Peyer's patch (tissue), 4 donors: ENCODE measurements around the gene CRYBA1. TPM values are rescaled to one million over a fixed set of nuclear protein-coding genes. Genes with fewer than 3 reads are reported as not detected.

Experiments used
- DNase-seq, 3 donors: peaks; one replicate each; pipeline ENCODE4 v3.0.0-alpha.2; 2017 to 2019
- H3K27ac ChIP-seq, 4 donors: fragments of 200-600 bp; sonication (generic); one replicate each; pipeline ENCODE4 v1.5.1; 2016 to 2019
- H3K27me3 ChIP-seq, 2 donors: fragments of 200-600 bp; sonication (generic); one replicate each; pipeline ENCODE4 v1.5.1; 2019
- H3K36me3 ChIP-seq, 3 donors: fragments of 200-600 bp; sonication (generic); one replicate each; pipeline ENCODE4 v1.5.1; 2016 to 2019
- H3K4me1 ChIP-seq, 4 donors: fragments of 200-600 bp; sonication (generic); one replicate each; pipeline ENCODE4 v1.5.1; 2016 to 2019
- H3K4me3 ChIP-seq, 4 donors: fragments of 200-600 bp; sonication (generic); 1 replicate in 3 of 4; 2 replicates in 1 of 4; pipeline ENCODE4 v1.5.1; 2016 to 2019; ENCODE audit warnings: mild to moderate bottlenecking in 1 of 4
- H3K9me3 ChIP-seq, 4 donors: fragments of 200-600 bp; sonication (generic); one replicate each; pipeline ENCODE4 v1.5.1; 2016 to 2019; ENCODE audit warnings: mild to moderate bottlenecking in 1 of 4
- POLR2A ChIP-seq, 2 donors: fragments of 450-650 bp; IDR thresholded peaks; one replicate each; pipeline ENCODE4 v1.5.1; 2017; ENCODE audit warnings: antibody characterized with exemption in 2 of 2, mild to moderate bottlenecking in 2 of 2, moderate library complexity in 2 of 2
- total RNA-seq, 4 donors: library from RNA; depleted of rRNA; stranded (reverse); fragments of >200 nt; gene quantifications; one replicate each; pipeline ENCODE4 v1.1.0, GENCODE V29; 2016
- TF ChIP-seq, protein P1 (sequence below), 6 experiments: fragments of 450-650 bp in 4 of 6; fragments of 200-600 bp in 2 of 6; sonication (generic) in 1 of 6; IDR thresholded peaks; one replicate each; pipeline ENCODE4 v1.5.1; 2017 to 2019; ENCODE audit warnings: antibody characterized with exemption in 6 of 6, mild to moderate bottlenecking in 3 of 6, moderate library complexity in 1 of 6

Gene CRYBA1
- total RNA-seq, 4 donors from 2014 or later = not detected

DNA sequence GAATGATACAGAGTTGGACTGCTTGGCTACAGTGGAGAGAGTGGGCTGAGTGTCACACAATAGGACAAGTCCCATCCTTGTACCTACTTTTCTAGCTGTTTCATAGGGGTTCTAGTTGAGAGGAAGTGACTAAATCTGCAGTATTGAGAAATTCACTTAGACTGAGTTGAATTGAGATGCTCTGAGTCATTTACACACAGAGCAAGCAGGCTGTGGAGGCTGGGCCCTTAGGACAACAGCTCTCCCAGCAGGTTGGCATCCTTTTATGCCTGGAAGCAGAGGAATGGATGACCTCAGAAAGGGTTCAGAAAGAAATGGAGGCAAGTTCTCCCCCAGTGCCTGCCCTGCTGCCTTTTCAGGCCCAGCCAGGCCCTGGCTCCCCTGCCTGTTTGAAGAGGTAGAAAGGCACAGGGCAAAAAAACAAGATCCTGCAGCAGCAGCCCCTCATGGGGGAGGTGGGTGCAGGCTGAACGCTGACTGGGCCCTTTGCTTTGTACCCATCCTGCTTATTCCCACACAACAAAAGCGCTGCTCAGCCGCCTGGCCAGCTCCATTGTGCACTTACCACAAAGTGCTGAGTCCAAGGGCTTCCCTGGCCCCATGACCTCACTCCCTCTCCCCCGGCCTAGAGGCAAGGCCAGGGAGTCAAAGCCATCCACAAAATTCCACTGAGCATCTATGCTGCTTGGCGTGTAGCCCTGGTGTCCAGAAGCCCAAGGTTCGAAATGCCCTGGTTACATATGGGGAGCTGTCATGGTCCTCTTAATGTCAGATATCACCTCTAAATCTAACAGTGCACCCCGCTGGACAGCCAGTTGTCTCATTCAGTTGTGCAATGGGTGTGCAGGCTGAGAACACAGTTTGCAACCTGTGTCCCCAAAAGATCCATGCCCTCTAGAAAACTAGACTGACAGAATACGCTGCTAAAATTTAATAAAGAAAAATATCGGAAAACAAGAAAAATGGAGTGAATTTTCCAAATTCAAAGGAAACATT lies 5.4 kb upstream of the CRYBA1 start:
- H3K36me3 ChIP-seq = no peaks in the 10 kb centered on the region
- H3K4me1 ChIP-seq = no peaks in the 10 kb centered on the region
- H3K27ac ChIP-seq = no peak overlapping the region
- H3K27me3 ChIP-seq = no peaks in the 10 kb centered on the region
- TF ChIP-seq POLR2A (IDR thresholded peaks at IDR 0.05) = no peak
- TF ChIP-seq, protein P1, sequence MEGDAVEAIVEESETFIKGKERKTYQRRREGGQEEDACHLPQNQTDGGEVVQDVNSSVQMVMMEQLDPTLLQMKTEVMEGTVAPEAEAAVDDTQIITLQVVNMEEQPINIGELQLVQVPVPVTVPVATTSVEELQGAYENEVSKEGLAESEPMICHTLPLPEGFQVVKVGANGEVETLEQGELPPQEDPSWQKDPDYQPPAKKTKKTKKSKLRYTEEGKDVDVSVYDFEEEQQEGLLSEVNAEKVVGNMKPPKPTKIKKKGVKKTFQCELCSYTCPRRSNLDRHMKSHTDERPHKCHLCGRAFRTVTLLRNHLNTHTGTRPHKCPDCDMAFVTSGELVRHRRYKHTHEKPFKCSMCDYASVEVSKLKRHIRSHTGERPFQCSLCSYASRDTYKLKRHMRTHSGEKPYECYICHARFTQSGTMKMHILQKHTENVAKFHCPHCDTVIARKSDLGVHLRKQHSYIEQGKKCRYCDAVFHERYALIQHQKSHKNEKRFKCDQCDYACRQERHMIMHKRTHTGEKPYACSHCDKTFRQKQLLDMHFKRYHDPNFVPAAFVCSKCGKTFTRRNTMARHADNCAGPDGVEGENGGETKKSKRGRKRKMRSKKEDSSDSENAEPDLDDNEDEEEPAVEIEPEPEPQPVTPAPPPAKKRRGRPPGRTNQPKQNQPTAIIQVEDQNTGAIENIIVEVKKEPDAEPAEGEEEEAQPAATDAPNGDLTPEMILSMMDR (IDR thresholded peaks at IDR 0.05) = no peak
- DNase-seq = no peak
- H3K9me3 ChIP-seq = no peaks in the 10 kb centered on the region
- no peak overlapping the region for H3K4me3 ChIP-seq

DNA sequence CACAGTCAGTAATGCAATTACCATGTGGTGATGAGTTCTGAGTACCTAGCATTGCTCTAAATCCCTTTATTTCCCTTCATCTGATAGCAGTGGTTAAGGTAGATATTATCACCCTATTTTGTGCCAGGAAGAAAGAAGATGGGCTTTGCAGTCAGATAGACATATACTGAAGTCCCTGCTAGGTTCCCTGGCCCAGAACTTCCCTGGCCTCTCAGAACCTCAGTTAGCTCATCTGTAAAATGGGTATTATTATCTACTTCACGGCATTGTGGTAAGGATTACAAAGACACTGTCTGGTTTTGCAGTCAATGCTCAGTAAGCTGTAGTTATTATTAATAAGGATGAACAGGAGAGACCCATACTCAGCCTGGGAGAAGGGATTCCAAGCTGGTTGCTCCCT lies 4.6 kb upstream of the CRYBA1 start:
- TF ChIP-seq POLR2A (IDR thresholded peaks at IDR 0.05) = no peak
- TF ChIP-seq, protein P1 (IDR thresholded peaks at IDR 0.05) = no peak
- H3K4me3 ChIP-seq = no peak overlapping the region
- H3K36me3 ChIP-seq = no peaks in the 10 kb centered on the region
- no peaks in the 10 kb centered on the region for H3K4me1 ChIP-seq
- DNase-seq = no peak
- H3K27ac ChIP-seq = no peak overlapping the region
- H3K9me3 ChIP-seq = no peaks in the 10 kb centered on the region
- H3K27me3 ChIP-seq = no peaks in the 10 kb centered on the region

DNA sequence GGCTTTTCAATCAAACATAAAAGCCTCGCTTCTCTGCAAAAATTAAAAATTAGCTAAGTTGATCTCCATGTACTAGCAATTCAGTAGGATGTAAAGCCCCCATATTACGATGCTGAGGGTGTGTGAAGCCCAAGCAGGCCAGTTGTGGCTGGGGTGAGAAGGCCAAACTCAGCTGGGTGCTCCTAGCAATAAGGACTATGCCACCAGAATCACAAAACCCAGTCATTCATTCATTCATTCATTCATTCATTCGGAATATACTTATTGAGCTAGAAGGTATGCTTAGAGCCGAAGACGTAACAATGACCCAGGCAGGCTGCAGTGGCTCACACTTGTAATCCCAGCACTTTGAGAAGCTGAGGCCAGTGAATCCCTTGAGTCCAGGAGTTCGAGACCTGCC lies 3.9 kb upstream of the CRYBA1 start:
- Histone ChIP-seq H3K27me3 (no peaks in the 10 kb centered on the region), H3K4me3 (no peak overlapping the region), H3K4me1 (no peaks in the 10 kb centered on the region), H3K27ac (no peak overlapping the region), H3K9me3 (no peaks in the 10 kb centered on the region), H3K36me3 (no peaks in the 10 kb centered on the region)
- no peak for DNase-seq
- TF ChIP-seq POLR2A (IDR thresholded peaks at IDR 0.05) = no peak
- TF ChIP-seq, protein P1 (IDR thresholded peaks at IDR 0.05) = no peak

DNA sequence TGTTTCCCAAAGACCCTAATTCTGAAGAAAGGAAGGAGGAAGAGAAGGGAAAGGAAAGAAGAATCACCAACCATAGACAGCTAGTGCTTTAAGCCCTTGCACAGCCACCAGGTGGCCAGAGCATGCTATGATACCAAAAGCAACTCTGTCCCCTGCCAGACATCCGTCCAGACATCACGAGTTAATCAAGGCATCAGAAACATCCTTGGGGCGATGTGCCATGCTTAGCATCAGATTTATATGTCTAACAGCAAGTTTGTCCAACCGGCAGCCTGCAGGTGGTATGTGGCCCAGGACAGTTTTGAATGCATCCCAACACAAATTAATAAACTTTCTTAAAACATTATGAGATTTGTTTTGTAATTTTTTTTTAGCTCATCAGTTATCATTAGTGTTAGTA lies 2.9 kb upstream of the CRYBA1 start:
- no peaks in the 10 kb centered on the region for H3K9me3 ChIP-seq
- no peak for DNase-seq
- TF ChIP-seq, protein P1 (IDR thresholded peaks at IDR 0.05) = peak in 3 of 6 experiments; percentile 23 to 38 (median 27)
- no peak for TF ChIP-seq POLR2A (IDR thresholded peaks at IDR 0.05)
- H3K4me1 ChIP-seq = no peaks in the 10 kb centered on the region
- H3K4me3 ChIP-seq = no peak overlapping the region
- no peaks in the 10 kb centered on the region for H3K27me3 ChIP-seq
- H3K27ac ChIP-seq = no peak overlapping the region
- no peaks in the 10 kb centered on the region for H3K36me3 ChIP-seq

DNA sequence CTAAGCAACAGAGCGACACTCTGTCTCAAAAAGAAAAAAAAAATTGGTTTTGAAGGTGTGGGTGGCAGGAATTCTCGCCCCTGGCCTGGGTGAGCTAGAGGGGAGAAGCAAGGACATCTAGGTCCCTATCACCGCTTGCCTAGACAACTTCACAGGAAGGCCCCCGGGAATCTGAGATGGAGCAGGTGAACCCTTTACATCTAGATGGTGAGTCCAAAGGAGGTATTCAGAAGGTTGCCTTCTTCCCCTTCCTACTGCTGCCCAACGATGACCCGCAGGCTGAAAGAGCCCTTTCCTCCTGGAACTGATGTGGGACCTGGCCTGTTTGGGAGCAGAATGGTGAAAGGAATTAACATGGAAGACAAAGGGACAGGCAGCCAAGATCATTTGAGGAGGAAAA lies 1.3 kb upstream of the CRYBA1 start:
- Histone ChIP-seq H3K27ac (no peak overlapping the region), H3K4me3 (no peak overlapping the region), H3K27me3 (no peaks in the 10 kb centered on the region), H3K36me3 (no peaks in the 10 kb centered on the region), H3K9me3 (no peaks in the 10 kb centered on the region), H3K4me1 (no peaks in the 10 kb centered on the region)
- TF ChIP-seq, protein P1 (IDR thresholded peaks at IDR 0.05) = no peak
- TF ChIP-seq POLR2A (IDR thresholded peaks at IDR 0.05) = no peak
- DNase-seq = no peak
